Measurements from ENCODE around the gene CHURC1.
"Not testable (repeated sequence)": the region's sequence is repeated elsewhere in the genome, so short reads cannot be mapped to it uniquely, and the experiment has no call there.

CHURC1 gene

DNA sequence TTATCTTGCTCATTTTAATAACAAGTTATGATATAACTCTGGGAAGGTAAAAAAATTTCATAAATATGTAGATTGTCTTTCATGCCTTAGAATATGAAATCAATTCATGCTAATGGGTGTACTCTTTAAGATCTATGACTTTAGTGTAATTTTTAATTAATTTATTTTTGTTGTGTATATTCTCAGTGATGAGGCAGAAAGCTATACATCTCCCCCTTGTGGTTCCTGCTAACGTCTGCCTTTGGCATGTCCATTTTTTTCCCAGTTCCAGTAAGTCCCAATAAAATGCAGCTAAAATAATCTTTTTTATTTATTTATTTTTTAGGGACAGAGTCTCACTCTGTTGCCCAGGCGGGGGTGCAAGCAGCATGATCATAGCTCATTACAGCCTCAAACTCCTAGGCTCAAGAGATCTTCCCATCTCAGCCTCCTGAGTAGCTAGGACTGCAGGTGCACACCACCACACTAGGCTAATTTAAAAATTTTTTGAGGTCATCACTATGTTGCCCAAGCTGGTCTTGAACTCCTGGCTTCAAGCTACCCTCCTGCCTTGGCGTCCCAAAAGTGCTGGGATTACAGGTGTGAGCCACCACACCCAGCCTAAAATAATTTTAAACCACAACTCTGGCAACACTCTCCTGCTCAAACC, 3.3 kb upstream of the CHURC1 start:
- no peak for DNase-seq (ENCODE audit: low read depth)

DNA sequence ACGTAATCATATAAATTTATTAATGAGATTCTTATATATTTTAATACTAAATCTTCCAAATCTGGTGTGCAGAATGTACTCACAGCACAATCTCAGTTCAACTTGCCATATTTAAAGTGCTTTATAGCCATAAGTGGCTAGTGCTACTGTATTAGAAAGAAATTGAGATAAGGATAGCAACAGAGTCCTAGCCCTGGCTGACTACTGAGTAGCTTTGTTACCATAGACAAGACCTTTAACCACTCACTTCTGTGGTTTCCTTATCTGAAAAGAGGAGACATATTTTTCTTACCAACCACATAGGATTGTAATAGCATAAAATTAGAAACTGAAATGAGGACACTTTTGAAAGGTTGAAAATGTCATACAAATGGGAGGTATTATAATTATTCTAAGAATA, 2.0 kb upstream of the CHURC1 start:
- no peak for DNase-seq (ENCODE audit: low read depth)

DNA sequence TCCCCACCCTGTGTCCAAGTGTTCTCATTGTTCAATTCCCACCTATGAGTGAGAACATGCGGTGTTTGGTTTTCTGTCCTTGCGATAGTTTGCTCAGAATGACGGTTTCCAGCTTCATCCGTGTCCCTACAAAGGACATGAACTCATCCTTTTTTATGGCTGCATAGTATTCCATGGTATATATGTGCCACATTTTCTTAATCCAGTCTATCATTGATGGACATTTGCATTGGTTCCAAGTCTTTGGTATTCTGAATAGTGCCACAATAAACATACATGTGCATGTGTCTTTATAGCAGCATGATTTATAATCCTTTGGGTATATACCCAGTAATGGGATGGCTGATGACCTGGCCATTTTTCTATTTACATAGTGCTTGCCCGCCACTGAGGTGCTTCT, 778 bp upstream of the CHURC1 start:
- not testable (repeated sequence) for DNase-seq (ENCODE audit: low read depth)

DNA sequence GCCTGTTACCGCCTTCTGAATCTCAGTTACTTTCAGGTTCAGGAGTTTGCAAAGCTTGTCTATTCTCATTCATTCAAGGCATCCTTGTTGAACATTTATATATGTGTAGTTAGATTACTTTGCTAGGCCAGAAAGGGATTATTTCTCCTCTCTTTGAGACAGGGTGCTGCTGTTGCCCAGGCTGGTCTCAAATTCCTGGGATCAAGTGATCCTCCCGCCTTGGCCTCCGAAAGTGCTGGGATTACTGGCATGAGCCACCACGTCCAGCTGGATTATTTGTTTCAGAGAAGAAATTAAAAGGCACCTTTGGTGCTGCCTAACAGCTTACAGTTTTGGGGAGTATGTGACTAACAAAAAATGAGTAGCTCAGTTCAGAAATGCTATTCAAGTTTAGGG, 772 bp downstream of the CHURC1 start:
- no peak for DNase-seq (ENCODE audit: low read depth)

DNA sequence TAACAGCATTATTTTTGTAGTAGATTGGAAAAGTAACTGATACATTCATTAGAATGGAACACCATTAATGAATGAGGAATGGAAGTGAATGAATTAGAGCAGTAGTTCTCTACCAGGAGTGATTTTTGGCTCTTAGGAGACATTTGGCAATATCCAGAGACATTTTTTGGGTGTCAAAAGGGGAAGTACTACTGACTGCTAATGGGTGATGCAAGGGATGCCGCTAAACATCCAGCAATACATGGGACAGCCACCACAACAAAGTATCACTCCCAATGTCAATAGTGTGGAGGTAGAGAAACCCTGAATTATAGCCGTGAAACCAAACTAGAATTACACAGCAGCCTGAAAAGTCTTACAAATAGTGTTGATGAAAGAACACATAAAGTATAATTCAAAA, 1.5 kb downstream of the CHURC1 start:
- DNase-seq (ENCODE audit: low read depth) = no peak

DNA sequence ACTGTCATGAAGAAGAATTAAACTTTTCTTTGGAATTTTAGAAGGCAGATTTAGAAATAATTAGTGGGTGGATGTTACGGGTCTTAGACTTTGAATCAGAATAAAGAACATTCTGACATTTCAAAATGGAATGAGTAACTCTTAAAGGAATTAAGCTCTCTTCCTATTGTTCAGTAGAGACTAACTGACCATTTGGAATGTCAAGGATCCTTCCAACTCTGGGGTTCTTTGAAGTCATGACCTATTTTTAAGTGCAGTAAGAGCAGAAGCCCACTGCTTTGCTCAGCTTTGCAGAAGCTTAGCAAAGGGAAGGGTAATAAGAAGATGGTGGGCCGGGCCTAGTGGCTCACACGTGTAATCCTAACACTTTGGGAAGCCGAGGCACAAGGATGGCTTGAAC, 4.0 kb downstream of the CHURC1 start:
- no peak for DNase-seq (ENCODE audit: low read depth)

DNA sequence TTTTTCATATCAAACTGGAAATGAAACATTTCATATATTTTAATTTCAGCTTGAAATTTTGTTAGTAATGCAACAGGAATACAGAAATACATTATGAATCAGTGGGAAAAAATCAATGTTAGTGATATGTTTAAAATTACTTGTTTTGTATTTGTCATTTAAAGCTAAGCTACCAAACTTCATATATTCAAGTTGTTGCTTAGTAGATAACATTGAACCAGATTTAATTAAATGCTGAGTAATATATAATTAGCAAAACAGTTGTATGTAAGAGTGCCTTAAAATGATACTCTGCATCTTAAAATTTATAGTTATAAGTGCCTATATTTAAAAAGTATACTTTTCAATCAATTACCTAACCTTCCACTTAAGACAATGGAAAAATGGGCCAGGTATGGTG, 5.0 kb downstream of the CHURC1 start:
- no peak for DNase-seq (ENCODE audit: low read depth)

DNA sequence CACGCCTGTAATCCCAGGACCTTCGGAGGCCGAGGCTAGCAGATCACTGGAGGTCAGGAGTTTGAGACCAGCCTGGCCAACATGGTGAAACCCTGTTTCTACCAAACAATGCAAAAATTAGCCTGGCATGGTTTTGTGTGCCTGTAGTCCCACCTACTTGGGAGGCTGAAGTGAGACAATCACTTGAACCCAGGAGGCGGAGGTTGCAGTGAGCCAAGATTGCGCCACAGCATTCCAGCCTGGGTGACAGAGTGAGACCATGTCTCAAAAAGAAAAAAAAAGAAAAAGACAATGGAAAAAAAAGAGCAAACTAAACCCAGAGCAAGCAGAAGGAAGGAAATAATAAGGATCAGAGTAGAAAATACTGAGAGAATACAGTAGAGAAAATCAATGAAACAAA, 5.4 kb downstream of the CHURC1 start:
- DNase-seq (ENCODE audit: low read depth) = no peak

DNA sequence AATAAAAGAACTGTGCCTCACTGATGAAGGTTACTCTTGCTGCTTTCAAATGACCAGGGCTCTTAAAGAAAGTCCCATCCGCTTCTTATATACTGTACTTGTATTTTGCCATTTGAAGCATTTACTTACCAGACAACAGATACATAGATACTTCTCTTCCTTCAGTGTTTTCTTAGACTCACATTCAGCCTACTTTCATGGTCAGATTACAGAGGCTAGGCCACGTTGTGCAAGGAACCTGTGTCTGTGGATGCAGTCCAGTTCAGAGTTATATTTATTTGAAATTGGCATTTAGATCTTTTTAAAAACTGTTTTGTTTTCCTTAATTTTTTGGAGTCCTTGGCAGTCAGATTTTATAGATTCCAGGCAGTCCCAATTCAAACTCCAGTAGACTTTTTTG, 6.2 kb downstream of the CHURC1 start:
- no peak for DNase-seq (ENCODE audit: low read depth)

DNA sequence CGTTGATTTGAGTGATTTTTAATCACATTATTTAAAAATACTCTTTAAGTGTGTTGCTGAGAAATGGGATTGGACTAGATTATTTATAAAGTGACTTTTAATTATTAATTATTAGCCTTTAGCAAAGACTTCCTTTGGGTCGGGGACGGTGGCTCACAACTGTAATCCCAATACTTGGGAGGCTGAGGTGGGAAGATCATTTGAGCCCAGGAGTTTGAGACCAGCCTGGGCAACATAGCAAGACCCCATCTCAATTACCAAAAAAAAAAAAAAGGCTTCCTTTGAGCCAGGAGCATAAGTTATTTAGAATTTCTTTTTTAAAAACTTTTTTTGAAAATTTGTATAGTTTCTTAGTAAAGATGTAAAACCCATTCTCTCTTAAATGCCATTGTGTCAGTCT, 8.8 kb downstream of the CHURC1 start:
- DNase-seq (ENCODE audit: low read depth) = no peak

DNA sequence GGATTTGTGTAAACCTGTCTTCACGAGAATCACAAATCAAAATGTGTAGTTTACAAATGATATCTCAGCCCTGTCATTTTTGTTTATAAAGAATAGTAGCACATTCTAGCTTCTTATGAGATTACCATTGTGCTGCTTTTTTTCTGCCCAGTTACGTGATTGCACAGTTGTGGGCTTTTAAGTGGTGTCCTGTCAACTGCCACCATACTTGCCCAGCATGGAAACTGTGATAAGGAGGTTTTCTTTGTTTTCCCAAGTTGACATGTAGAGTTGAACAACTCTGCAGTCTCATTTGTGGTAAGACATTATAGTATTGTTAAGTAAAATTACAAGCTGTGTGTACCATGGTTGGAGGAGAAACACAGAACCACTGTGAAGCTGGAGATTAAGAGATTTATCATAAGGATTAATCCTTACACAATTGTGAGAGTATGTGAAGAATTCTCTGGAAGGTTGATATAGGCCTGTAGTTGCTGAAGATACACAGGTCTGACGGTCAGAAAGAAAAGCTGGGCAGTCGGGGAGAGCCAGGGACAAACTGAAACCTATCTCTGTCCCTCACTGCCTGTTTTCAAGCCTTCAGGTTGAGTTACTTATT, 12.2 kb downstream of the CHURC1 start:
- DNase-seq (ENCODE audit: low read depth) = no peak

DNA sequence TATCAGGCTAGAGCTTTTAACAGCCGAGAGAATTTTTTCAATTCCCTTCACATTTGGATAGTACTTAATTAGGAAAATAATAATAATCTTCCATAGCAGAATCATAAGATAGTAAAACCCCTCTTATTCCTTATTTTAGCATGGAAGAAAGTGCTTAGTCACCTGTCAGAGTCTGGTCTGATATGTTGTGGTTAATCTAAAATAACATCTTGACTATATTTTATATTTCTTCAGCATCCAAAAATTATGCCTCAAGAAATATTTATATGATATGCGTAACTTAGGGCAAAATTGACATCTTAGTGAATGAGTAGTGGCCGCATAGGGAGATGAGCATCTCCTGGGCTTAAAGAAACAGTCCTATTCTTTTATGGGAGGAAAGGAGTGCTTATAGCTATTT, 12.8 kb downstream of the CHURC1 start:
- no peak for DNase-seq (ENCODE audit: low read depth)

DNA sequence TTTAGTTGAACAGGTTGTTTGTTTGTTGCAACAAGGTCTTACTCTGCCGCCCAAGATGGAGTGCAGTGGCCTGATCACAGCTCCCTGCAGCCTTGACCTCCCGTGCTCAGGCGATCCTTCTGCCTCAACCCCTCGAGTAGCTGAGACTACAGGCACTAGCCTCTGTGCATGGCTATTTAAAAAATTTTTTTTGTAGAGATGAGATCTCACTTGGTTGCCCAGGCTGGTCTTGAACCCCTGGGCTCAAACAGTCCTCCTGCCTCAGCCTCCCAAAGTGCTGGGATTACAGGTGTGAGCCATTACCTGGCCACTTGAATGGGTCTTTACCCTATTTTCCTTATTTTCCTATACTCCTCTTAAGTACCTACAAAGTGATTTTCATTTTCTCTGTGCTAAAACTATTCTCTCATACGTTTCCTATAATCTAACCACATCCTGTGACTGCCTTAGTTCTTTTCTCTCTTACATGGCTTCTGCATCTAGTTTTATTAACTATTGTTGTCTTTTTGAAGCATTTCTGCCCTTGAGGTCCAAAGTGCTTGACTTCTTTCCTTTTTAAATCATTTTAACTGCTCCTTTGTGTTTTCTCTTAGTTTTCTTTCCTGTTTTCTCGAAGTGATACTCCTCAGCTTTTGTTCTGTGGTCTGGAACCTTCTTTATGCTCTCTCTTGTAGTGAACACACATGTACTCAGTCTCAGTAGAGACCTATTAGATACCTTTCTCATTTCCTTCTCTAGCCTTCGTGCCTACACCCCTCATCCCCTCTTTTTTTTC, 14.2 kb downstream of the CHURC1 start:
- DNase-seq (ENCODE audit: low read depth) = no peak

DNA sequence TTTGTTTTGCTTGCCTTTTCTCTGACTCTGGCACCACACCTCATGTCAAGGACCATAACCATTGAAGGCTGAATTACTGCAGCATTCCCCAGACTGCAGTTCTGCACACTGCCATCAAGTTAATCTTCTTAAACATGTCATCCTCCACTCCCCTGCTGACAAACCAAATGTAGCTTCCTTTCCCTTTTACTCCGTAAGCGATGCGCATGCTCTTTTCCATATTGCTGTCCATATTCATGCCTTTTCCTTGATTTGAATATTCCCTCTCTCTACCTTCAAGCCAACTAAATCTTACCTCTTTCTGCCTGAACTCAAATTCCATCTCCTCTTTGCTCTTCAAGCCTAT, 14.7 kb downstream of the CHURC1 start:
- DNase-seq (ENCODE audit: low read depth) = no peak

DNA sequence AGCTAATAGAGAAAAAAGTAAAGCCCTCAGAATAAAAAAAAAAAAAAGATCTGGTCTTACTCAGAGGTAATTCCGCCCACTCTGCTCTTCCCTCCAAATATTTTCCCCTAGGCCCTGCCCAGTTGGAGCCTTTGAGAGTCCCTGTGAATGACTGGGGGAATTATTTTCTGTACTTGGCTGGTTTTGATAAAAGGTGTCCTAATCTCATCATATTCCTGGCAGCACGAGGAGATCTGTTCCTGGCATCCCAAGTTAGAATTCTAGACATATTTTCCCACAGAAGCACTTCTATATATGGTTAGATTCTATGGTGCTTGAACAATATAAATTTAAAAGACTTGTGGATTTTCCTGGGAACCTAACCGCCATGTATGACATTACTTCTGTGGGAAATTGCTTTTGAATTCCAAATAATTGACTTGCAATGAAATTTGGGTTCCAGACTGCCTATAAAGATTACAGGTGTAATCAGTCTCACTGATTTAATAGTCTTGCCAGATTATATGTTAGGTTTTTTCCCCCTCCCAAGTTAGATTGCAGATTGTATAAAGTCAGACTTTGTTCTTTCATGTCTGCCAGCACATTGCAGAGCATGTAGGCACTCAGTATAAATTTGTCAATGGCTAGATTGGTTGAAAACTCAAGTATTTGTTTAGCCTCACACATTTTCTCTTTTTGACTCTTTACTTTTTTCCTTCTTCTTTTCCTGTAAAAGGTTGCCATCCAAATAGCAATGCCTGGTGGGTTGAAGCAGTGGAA, 16.0 kb downstream of the CHURC1 start:
- no peak for DNase-seq (ENCODE audit: low read depth)

DNA sequence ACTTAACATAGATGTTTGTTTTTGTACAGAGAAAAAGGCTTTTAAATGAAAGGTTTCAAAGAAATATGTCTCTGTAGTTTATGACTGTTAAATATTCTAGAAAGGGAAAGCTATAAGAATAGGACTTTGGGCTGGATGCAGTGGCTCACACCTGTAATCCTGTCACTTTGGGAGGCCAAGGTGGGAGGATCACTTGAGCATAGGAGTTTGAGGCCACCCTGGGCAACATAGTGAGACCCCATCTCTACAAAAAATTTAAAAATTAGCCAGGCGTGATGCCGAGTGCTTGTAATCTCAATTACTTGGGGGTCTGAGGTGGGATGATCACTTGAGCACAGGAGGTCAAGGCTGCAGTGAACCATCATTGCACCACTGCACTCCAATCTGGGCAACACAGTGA, 16.9 kb downstream of the CHURC1 start:
- DNase-seq (ENCODE audit: low read depth) = no peak

DNA sequence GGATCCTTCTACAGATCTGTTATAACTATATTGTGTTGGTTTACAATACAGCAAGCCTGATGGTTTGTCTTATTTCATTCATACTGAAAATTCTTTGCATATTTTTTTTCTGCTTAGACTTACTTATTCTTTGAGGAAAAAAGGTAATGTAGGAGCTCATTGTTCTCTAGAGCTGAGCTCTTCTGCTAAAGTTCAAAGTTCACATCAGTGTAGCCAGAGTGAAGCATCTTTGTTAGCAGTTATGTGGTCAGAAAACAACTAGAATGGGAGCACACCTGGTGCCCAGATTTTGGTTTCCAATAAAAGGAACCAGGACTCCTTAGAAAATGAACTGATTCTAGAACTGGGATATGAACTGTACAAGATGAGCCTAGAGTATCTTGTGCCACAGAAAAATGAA, 18.0 kb downstream of the CHURC1 start:
- DNase-seq (ENCODE audit: low read depth) = no peak

DNA sequence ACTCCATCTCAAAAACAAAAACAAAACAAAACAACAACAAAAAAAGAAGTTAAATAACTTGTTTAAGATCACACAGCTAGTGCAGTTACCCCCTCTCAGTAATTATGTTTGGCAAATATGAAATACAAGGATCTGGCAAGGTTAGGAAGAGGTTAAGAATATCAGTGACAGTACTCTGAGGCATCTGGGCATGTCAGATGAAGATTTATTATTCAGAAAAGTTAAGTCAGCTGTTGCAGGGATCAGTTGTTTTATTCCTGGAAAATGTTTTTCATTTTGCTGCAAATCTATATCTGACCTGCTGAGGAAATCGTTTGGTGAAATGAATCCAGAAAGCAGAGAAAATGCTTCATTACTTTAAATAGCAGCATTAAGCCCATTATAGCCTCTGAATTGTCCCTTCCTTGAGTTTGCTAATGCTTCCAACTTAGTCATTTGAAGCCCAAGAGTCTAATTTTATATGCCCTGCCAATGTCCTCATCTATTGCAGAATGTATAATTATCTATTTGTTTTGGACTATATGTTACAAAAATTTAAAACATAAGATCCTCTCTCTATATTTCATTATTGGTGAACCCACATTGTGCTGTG, 20.2 kb downstream of the CHURC1 start:
- DNase-seq (ENCODE audit: low read depth) = no peak

DNA sequence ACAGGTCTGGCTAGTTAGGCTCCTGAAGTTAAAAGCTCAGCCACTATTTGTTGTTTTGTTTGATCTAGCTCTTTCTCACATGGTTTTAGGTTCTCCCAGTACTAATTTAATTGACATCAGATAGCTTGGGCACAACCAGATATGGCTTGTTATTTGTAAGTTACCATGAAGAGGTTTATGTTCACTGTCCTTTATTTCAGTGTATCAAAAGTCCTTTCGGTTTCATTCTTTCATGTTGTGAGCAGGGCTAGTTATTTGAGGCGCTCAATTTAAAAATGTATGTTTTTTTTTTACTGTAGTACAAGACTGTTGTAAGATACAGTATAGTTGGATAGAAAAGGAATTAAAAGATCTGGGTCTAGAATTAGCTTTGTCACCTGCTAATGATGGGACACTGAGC, 21.3 kb downstream of the CHURC1 start:
- no peak for DNase-seq (ENCODE audit: low read depth)

DNA sequence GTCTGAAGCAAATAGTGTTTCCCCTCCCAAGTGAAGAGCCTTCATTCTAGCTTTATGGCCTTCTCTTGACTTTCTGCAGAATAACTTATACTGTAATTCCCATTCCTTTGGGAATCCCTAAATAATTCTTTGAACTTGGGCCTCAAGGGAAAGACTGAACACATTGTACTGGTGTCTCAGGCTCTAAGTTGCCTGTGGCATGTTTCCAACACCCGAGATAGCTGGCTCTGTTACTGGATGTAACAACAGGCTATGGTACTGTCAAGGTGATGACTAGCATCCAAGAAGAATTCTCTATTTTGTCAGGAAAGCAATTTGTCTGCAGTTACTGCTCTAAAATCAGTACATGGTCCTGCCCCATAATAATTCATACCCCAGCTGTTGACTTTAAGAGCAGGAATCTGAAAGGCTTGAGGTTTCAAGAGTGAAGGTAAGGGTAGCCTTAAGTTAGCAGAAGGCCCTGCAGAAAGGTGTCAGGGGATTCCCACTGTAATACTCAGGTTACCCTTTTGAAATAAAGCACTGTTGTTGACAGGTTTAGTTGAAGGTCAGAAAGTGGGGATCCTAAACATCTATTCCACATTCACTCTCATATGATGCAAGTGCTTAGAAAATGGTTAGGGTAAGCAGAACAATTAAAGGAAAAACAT, 23.0 kb downstream of the CHURC1 start:
- no peak for DNase-seq (ENCODE audit: low read depth)

DNA sequence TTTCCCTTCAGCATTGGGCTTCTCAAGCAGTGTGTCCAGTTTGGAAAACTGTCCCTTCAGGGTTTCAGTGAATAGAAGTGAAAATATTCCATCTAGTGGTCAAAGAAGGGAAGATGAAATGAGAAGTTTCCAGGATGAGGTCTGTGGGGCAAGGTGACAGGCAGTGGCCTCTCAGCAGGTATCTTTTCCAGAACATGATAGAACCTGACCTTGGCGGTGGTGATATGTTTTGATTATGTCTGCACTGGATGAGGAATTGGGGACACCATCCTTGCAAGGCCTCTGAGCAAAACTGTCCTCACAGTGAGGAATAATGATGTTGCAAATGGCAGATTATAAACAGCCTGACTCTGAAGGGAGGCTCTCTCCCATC, 23.6 kb downstream of the CHURC1 start:
- DNase-seq (ENCODE audit: low read depth) = no peak
